ENCODE data around the gene ANKRD53. TPM values are rescaled to one million over a fixed set of nuclear protein-coding genes. Genes with fewer than 3 reads are reported as not detected.
"Not testable (repeated sequence)": the region's sequence is repeated elsewhere in the genome, so short reads cannot be mapped to it uniquely, and the experiment has no call there.

Gene ANKRD53
- polyA plus RNA-seq, 2 of the 4 experiments (the other 2 are of a cell fraction), result not detected

DNA sequence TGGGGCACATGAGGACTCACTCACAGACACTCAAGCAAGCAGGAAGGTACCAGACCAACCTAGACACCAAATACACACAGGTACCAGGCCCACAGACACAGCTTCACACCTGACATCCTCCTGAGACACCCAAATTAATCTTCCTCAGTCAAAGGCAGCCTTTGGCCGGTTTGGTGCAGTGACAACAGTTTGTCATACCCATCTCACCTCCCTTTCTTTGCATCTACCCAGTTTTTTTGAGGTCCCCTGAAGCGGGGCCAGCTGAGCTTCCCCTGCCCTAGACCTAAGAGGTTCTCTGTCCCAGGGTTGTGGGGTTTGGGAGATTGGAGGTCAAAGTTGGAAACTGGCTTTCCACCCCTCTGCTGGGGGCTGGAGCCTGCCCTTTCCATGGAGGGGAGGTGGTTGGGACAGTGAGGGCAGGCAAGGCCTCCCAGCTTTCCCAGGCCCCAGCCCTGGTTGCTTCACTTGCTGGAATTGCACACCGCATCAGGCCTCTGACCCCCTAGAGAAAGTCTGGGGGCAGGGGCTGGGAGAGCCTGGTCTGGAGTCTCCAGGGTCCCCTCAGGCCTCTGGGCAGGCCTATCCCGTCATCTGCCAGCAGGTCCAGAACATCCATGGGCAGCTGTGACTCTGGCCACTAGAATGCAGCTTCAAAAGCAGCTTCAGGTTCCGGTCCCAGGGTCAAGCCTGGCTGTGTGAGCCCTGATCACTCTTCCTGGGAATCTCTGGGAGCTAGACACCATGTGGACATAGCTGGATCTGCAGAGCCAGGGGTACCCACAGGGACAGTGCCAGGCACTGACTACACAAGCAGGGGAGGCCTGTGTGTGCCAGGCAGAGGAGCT lies 28.7 kb downstream of the ANKRD53 start (continued):
- TF ChIP-seq, protein P1, sequence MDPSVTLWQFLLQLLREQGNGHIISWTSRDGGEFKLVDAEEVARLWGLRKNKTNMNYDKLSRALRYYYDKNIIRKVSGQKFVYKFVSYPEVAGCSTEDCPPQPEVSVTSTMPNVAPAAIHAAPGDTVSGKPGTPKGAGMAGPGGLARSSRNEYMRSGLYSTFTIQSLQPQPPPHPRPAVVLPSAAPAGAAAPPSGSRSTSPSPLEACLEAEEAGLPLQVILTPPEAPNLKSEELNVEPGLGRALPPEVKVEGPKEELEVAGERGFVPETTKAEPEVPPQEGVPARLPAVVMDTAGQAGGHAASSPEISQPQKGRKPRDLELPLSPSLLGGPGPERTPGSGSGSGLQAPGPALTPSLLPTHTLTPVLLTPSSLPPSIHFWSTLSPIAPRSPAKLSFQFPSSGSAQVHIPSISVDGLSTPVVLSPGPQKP (IDR thresholded peaks at IDR 0.05; ENCODE audit: low read depth, low read length), result no peak
- TF ChIP-seq POLR2AphosphoS2 (conservative IDR thresholded peaks at IDR 0.05; ENCODE audit: low read length) (no peak), POLR2A (IDR thresholded peaks at IDR 0.05; ENCODE audit: low read length) (no peak)

DNA sequence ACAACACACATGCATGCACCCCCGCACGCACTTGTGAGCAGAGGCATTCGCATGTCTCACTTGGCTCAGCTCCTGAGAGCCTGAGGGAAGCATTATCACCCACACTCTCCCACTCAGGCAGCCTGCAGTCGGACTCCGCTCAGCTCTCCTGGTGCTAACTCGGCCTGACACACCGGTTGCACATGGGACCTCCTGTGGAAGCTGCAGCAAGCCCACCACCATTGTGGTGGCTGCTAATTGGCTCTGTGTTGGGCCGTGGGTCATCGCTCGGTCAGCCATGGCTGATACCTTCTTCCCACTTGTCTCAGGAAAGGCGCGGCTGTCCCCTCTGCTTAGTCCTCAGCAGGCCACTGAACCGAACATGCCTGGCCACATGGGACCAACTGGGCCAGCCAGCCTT lies 29.9 kb downstream of the ANKRD53 start:
- POLR2A ChIA-PET, result no interaction called here
- no peaks in the 10 kb centered on the region for H3K9me3 ChIP-seq
- H3K4me3 ChIP-seq, result no peak overlapping the region
- DNase-seq (ENCODE audit: low read depth in 1 of 2, low spot score in 1 of 2) (no peak), FAIRE-seq (no peak), ATAC-seq (no peak)
- 84% methylated on average over 13 of the region's 13 CpGs for WGBS (ENCODE audit: missing lambda C conversion rate)
- TF ChIP-seq EHF (CRISPR knock-in tag; IDR thresholded peaks at IDR 0.05) (no peak), NPAS2 (CRISPR knock-in tag; IDR thresholded peaks at IDR 0.05; ENCODE audit: borderline replicate concordance) (no peak), ZFP36 (IDR thresholded peaks at IDR 0.05; ENCODE audit: borderline replicate concordance, partially characterized antibody) (no peak), FOXS1 (CRISPR knock-in tag; IDR thresholded peaks at IDR 0.05) (no peak), ZSCAN20 (CRISPR knock-in tag; IDR thresholded peaks at IDR 0.05) (no peak), NFE2L2 (conservative IDR thresholded peaks at IDR 0.05; ENCODE audit: low read length) (no peak), EP300 (IDR thresholded peaks at IDR 0.05) (no peak)
- no peak overlapping the region for H3K4me2 ChIP-seq
- CTCF ChIA-PET, result interaction anchor here (0.7 to 2.0 kb wide), 7 partner anchors 12 to 453 kb away, joined by 3 to 9 read pairs (median 4); partner anchors contain the start of gene ANKRD53
- H3K4me1 ChIP-seq, result no peaks in the 10 kb centered on the region
- H3K27ac ChIP-seq, result no peak overlapping the region

DNA sequence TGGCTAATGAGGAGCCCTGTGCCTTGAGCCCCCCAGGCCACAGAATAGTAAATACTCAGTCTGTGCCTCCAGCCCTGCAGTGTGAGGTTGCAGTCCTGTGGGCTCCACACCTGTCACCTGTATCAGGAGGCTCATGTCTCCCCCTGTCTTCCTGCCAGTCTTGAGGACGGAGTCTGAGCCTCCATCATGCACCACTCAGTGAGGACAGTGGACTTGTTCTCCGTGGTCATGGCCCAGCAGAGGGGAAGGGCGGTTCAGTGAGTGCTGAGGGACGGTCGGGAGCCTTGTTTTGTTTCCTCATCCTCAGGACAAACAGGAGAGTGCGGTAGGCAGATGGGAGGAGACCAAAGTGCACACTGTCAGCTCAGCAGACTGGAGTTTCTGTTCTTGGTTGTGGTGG lies 33.4 kb downstream of the ANKRD53 start:
- FAIRE-seq; H3K4me2 ChIP-seq; DNase-seq (ENCODE audit: low read depth in 1 of 2, low spot score in 1 of 2); H3K27ac ChIP-seq; H3K4me3 ChIP-seq; POLR2A ChIA-PET; ATAC-seq; H3K4me1 ChIP-seq; H3K9me3 ChIP-seq: not testable (repeated sequence)
- CTCF ChIA-PET, result interaction anchor here (3.0 kb wide), 1 partner anchor 10 kb away, joined by 11 read pairs; no protein-coding TSS in a partner anchor
- 3% methylated on average over 6 of the region's 6 CpGs for WGBS (ENCODE audit: missing lambda C conversion rate)

DNA sequence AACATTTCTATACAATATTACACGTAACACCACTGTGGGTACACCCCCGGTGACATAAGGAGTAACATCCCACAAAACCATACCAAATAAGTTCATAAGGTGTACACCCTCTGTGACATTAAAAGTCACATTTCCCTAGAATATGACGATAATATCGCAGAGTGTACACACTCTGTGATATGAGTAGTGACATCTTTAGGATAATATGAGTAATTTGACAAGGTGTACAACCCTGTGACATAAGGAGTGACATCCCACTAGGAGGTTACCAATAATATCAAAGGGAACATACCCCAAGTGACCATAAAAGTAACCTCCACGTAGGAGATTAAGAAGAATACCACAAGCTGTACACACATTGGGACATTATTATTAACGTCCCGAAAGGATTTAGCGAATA lies 40.2 kb downstream of the ANKRD53 start:
- no peak for TF ChIP-seq POLR2AphosphoS2 (conservative IDR thresholded peaks at IDR 0.05; ENCODE audit: low read length)
- no peak for TF ChIP-seq PHF8 (IDR thresholded peaks at IDR 0.05; ENCODE audit: borderline replicate concordance, low read depth)
- TF ChIP-seq POLR2A (IDR thresholded peaks at IDR 0.05; ENCODE audit: low read length), result no peak
- TF ChIP-seq, protein P2, sequence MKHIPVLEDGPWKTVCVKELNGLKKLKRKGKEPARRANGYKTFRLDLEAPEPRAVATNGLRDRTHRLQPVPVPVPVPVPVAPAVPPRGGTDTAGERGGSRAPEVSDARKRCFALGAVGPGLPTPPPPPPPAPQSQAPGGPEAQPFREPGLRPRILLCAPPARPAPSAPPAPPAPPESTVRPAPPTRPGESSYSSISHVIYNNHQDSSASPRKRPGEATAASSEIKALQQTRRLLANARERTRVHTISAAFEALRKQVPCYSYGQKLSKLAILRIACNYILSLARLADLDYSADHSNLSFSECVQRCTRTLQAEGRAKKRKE (CRISPR knock-in tag; IDR thresholded peaks at IDR 0.05; ENCODE audit: low read depth), result no peak
- TF ChIP-seq, protein P3, sequence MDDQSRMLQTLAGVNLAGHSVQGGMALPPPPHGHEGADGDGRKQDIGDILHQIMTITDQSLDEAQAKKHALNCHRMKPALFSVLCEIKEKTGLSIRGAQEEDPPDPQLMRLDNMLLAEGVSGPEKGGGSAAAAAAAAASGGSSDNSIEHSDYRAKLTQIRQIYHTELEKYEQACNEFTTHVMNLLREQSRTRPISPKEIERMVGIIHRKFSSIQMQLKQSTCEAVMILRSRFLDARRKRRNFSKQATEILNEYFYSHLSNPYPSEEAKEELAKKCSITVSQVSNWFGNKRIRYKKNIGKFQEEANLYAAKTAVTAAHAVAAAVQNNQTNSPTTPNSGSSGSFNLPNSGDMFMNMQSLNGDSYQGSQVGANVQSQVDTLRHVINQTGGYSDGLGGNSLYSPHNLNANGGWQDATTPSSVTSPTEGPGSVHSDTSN (IDR thresholded peaks at IDR 0.05), result no peak
- no peak for TF ChIP-seq ZSCAN20 (CRISPR knock-in tag; IDR thresholded peaks at IDR 0.05)
- no peak for TF ChIP-seq SREBF2 (IDR thresholded peaks at IDR 0.05)
- DNase-seq (ENCODE audit: low read depth in 1 of 2, low spot score in 1 of 2) (no peak), ATAC-seq (no peak), FAIRE-seq (no peak)
- no peaks in the 10 kb centered on the region; the same call in 2 of the 3 replicates for H3K9me3 ChIP-seq
- POLR2A ChIA-PET, result no interaction called here
- no peak overlapping the region for H3K27ac ChIP-seq
- no peaks in the 10 kb centered on the region for H3K4me1 ChIP-seq
- H3K4me3 ChIP-seq, result no peak overlapping the region
- 59% methylated on average over 8 of the region's 8 CpGs for WGBS (ENCODE audit: missing lambda C conversion rate)
- CTCF ChIA-PET, result no interaction called here
- no peak overlapping the region for H3K4me2 ChIP-seq

DNA sequence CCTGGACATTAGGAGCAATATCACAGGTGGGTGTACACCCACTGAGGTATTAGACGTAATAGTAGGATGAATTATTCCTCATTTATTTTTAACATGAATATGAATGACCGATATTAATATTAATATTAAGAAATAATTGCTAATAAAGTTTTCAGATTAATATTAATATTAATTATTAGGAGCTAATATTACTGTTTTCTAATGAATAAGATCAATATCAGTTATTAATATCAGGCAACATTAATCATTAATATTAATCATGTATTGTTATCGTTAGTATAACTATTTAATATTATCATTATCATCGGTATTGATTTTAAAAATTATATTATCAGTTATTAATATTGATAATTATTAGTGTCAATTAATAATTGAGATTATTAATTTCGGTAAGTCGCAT lies 41.6 kb downstream of the ANKRD53 start:
- 42% methylated on average over 6 of the region's 6 CpGs for WGBS (ENCODE audit: missing lambda C conversion rate)
- H3K4me2 ChIP-seq; FAIRE-seq; H3K4me3 ChIP-seq; ATAC-seq; POLR2A ChIA-PET; DNase-seq (ENCODE audit: low read depth in 1 of 2, low spot score in 1 of 2); H3K27ac ChIP-seq; H3K9me3 ChIP-seq; H3K4me1 ChIP-seq: not testable (repeated sequence)
- CTCF ChIA-PET, result interaction anchor here (0.8 to 4.6 kb wide), 2 partner anchors 13 to 19 kb away, joined by 3 to 20 read pairs; no protein-coding TSS in a partner anchor

DNA sequence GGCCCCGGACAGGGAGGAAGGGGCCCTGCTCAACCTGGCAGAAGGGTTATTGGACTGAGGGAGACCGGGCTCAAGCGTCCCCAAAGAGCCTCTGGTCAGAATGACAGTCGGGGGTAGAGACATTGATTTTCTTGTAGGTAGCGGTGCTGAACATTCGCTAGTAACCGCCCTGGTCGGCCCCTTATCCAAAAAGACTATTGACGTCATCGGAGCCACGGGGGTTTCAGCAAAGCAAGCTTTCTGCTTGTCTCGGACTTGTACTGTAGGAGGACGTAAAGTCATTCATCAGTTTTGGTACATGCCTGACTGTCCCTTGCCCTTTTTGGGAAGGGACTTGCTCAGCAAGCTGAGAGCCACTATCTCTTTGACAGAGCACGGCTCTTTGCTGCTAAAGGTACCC lies 43.0 kb downstream of the ANKRD53 start:
- ChIA-PET CTCF (interaction anchor here (4.6 kb wide), 1 partner anchor 20 kb away, joined by 20 read pairs; no protein-coding TSS in a partner anchor), POLR2A (interaction anchor here (0.9 kb wide), 1 partner anchor 47 kb away, joined by 3 read pairs; the partner anchor contains the start of gene NAGK)
- not testable (repeated sequence) for H3K4me2 ChIP-seq; H3K4me3 ChIP-seq; H3K4me1 ChIP-seq; DNase-seq (ENCODE audit: low read depth in 1 of 2, low spot score in 1 of 2); H3K9me3 ChIP-seq; ATAC-seq; FAIRE-seq; H3K27ac ChIP-seq
- WGBS (ENCODE audit: missing lambda C conversion rate), result 53% methylated on average over 14 of the region's 14 CpGs
